CD4-positive, alpha-beta T cell (primary cell): ENCODE measurements around the gene CARS2. TPM values are rescaled to one million over a fixed set of nuclear protein-coding genes. Genes with fewer than 3 reads are reported as not detected.

Experiments used
- ATAC-seq: fragments of 200-7000 bp; cut with Tn5 transposase; one replicate; pipeline ENCODE4 v1.10.0; 2022; ENCODE audit warnings: mild to moderate bottlenecking; ENCODE audit not compliant: poor library complexity
- CTCF ChIA-PET: fragments of 350-600 bp; sonication (Branson Sonifier 250); formaldehyde crosslinking; loops from one replicate; lab custom pipeline; 2021; ENCODE audit warnings: antibody characterized with exemption, inconsistent platforms; lab: Charles Lee
- POLR2A ChIA-PET: fragments of 350-600 bp; sonication (Branson Sonifier 250); formaldehyde crosslinking; loops from one replicate; lab custom pipeline; 2021; ENCODE audit warnings: antibody characterized with exemption, inconsistent platforms; lab: Charles Lee
- DNase-seq, 14 experiments: peaks; one replicate each; pipeline ENCODE4 v3.0.0-alpha.2; 2013 to 2020; ENCODE audit warnings: mixed read lengths in 2 of 14
- H3K27ac ChIP-seq, 2 donors: one replicate each; pipeline versions ENCODE4 v1.5.1 to v1.7.0; 2013; ENCODE audit warnings: low read length in 2 of 2, low read depth in 1 of 2, mild to moderate bottlenecking in 1 of 2
- H3K27me3 ChIP-seq, 2 experiments: 1 replicate in 1 of 2; 2 replicates in 1 of 2; pipeline versions ENCODE4 v1.6.1 to v1.7.0; 2013; ENCODE audit warnings: low read length in 2 of 2, control low read depth in 1 of 2, mild to moderate bottlenecking in 1 of 2, moderate library complexity in 1 of 2; ENCODE audit not compliant: insufficient read depth in 2 of 2, control insufficient read depth in 1 of 2
- H3K36me3 ChIP-seq: one replicate; pipeline ENCODE4 v1.6.1; 2013; ENCODE audit warnings: low read length, control low read depth; ENCODE audit not compliant: insufficient read depth
- H3K4me1 ChIP-seq: one replicate; pipeline ENCODE4 v1.6.1; 2013; ENCODE audit warnings: low read length, control low read depth; ENCODE audit not compliant: insufficient read depth
- H3K4me3 ChIP-seq: one replicate; pipeline ENCODE4 v1.5.1; 2013; ENCODE audit warnings: mild to moderate bottlenecking, low read length, moderate library complexity
- H3K9me3 ChIP-seq, 2 experiments: 1 replicate in 1 of 2; 2 replicates in 1 of 2; pipeline versions ENCODE4 v1.6.1 to v1.7.0; 2013; ENCODE audit warnings: low read length in 2 of 2, mild to moderate bottlenecking in 2 of 2, control low read depth in 1 of 2, moderate library complexity in 1 of 2; ENCODE audit not compliant: control insufficient read depth in 1 of 2, insufficient read depth in 1 of 2
- H3K27ac Mint-ChIP-seq: one replicate; pipeline ENCODE4 v1.8.0; 2020; ENCODE audit warnings: mixed read lengths
- H3K27me3 Mint-ChIP-seq: one replicate; pipeline ENCODE4 v1.8.0; 2021; ENCODE audit warnings: mixed read lengths
- H3K36me3 Mint-ChIP-seq: one replicate; pipeline ENCODE4 v1.8.0; 2021; ENCODE audit warnings: low read depth, mixed read lengths
- H3K4me1 Mint-ChIP-seq: one replicate; pipeline ENCODE4 v1.8.0; 2021; ENCODE audit warnings: low read depth, mixed read lengths
- H3K4me3 Mint-ChIP-seq: one replicate; pipeline ENCODE4 v1.8.0; 2020; ENCODE audit warnings: mild to moderate bottlenecking, mixed read lengths
- H3K9me3 Mint-ChIP-seq: one replicate; pipeline ENCODE4 v1.8.0; 2020; ENCODE audit warnings: mixed read lengths
- CTCF ChIP-seq: fragments of 200-600 bp; IDR thresholded peaks from one replicate; pipeline ENCODE4 v1.8.0; 2022; ENCODE audit warnings: antibody characterized with exemption, mild to moderate bottlenecking
- intact Hi-C, 2 experiments: fragments of 100-400 bp; cut with DNase I in 1 of 2; cut with micrococcal nuclease in 1 of 2; formaldehyde crosslinking; loops; one replicate each; pipeline versions ENCODE4 v1.15.1 to v1.9.0; 2023 to 2025; cut with DNase I, micrococcal nuclease
- total RNA-seq, 174 experiments: library from RNA in 2 of 174; stranded (reverse) in 2 of 174; gene quantifications; one replicate each; pipeline ENCODE4 v1.2.3 and lab custom pipeline; 2021 to 2026

CARS2 gene
- total RNA-seq, 2 experiments from 2014 or later, result 50.2 to 56.5 TPM

DNA sequence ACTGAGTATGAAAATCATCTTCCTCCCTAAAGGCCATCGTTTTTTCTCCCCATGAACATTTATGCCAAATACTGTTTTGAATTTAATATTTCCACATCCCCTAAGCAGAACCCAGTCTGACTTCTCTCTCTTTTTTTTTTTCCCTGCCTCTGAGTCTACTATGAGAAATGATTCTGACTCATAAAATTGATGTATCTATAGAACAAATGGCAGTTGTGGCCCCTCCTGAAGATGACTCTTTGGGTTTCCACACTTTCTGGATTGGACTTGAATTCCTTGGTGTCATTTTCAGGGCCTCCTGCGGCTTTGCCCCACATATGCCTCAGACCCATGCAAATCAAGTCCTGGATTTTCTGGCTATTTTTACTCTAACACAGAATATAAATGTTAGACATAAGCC, 113.3 kb downstream of the CARS2 start:
- Histone ChIP-seq H3K9me3 (no peaks in the 10 kb centered on the region), H3K27me3 (no peaks in the 10 kb centered on the region), H3K4me3 (no peak overlapping the region), H3K27ac (no peak overlapping the region), H3K36me3 (no peaks in the 10 kb centered on the region), H3K4me1 (no peaks in the 10 kb centered on the region)
- H3K9me3 Mint-ChIP-seq, result no peaks in the 10 kb centered on the region
- intact Hi-C loops, result loop anchor here in 1 of 2 experiments (1.0 to 10.0 kb wide), 2 partner anchors 227 to 462 kb away; no protein-coding TSS in a partner anchor
- H3K27me3 Mint-ChIP-seq, result peaks cover 5% of the 10 kb centered on the region
- POLR2A ChIA-PET, result no interaction called here
- no peak overlapping the region for H3K4me3 Mint-ChIP-seq
- TF ChIP-seq CTCF, result no peak
- no peaks in the 10 kb centered on the region for H3K4me1 Mint-ChIP-seq
- CTCF ChIA-PET, result no interaction called here
- no peak for DNase-seq
- no peak for ATAC-seq
- no peak overlapping the region for H3K27ac Mint-ChIP-seq
- H3K36me3 Mint-ChIP-seq, result no peaks in the 10 kb centered on the region

Other genes with a start within 250 kb of the CARS2 start
- 1 to 10 TPM in 1 of 2 experiments, under 1 TPM in 1; 0.89 to 1.4 TPM for gene RAB20, start 144.4 kb downstream of the CARS2 start, total RNA-seq
- 10 to 100 TPM; 17.4 to 17.8 TPM for gene NAXD, start 90.6 kb downstream of the CARS2 start, total RNA-seq
- gene ING1, start 7.6 kb upstream of the CARS2 start, total RNA-seq, result 10 to 100 TPM; 14.6 to 16.2 TPM
- 10 to 100 TPM; 75.5 to 83.8 TPM for gene ANKRD10, start 209.0 kb upstream of the CARS2 start, total RNA-seq